Measurements from ENCODE around the gene SMYD5.

Gene SMYD5

DNA sequence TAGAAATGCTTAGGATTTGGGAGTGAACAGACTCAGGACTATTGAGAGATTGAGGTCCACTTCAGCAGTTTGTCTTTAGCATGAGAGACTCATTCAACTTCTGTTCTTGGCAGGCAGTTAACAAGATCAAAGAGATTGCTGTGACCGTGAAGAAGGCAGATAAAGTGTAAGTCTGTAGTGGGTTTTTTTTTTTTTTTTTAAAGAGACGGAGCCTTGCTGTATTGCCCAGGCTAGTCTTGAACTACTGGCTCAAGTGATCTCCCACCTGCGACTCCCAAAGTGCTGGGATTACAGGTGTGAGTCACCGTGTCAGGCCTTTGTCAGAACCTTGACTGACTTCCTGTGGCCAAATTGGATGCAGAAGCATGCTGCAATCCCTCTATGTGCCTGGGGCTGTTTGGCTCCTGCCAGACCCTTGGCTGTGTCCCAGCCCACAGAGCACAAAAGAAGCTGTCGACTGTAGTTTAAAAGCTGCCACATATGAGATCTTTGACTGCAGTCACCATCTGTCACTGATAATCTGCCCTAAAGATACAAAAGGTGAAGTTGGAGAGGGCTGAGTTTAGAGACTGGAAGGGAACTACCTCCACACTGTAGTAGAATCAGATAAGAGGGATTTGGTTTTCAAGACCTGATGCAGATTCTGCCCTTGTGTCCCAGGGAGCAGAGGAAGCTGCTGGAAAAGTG is 30.0 kb downstream of the SMYD5 start:
- TF ChIP-seq, protein P1, sequence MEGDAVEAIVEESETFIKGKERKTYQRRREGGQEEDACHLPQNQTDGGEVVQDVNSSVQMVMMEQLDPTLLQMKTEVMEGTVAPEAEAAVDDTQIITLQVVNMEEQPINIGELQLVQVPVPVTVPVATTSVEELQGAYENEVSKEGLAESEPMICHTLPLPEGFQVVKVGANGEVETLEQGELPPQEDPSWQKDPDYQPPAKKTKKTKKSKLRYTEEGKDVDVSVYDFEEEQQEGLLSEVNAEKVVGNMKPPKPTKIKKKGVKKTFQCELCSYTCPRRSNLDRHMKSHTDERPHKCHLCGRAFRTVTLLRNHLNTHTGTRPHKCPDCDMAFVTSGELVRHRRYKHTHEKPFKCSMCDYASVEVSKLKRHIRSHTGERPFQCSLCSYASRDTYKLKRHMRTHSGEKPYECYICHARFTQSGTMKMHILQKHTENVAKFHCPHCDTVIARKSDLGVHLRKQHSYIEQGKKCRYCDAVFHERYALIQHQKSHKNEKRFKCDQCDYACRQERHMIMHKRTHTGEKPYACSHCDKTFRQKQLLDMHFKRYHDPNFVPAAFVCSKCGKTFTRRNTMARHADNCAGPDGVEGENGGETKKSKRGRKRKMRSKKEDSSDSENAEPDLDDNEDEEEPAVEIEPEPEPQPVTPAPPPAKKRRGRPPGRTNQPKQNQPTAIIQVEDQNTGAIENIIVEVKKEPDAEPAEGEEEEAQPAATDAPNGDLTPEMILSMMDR (IDR thresholded peaks at IDR 0.05; ENCODE audit: control insufficient read depth, extremely low read depth, insufficient read depth) = no peak
- H3K4me3 ChIP-seq (ENCODE audit: low read depth, low read length) = no peak overlapping the region
- DNase-seq (ENCODE audit: low read depth) = no peak

- no peak for DNase-seq (ENCODE audit: low read depth)
- TF ChIP-seq, protein P1 (IDR thresholded peaks at IDR 0.05; ENCODE audit: control insufficient read depth, extremely low read depth, insufficient read depth) = no peak
- no peak overlapping the region for H3K4me3 ChIP-seq (ENCODE audit: low read depth, low read length)
Measured at GRCh38 chr2:73244580-73244979, 30.5 kb downstream of the SMYD5 start.

GRCh38 chr2:73246850-73247249 is 32.8 kb downstream of the SMYD5 start:
- DNase-seq (ENCODE audit: low read depth) = no peak
- H3K4me3 ChIP-seq (ENCODE audit: low read depth, low read length) = no peak overlapping the region
- TF ChIP-seq, protein P1 (IDR thresholded peaks at IDR 0.05; ENCODE audit: control insufficient read depth, extremely low read depth, insufficient read depth) = no peak

DNA sequence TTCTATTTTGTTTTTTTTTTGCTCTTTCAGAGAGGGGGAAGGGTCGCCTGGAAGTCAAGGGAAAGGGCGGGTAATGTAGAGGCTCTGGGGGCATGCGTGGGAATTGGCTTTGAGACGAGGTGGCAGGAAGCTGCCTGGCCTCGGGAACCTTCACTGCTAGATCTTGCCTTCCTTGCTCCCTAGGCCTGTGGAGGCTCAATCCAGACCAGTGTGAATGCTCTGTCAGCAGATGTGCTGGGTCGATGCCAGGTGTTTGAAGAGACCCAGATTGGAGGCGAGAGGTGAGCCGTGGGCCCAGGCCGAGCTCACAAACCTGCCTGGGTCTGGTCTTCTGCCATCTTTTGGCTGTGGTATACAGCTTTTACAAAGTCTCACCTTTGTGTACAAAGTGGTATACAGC is 35.6 kb downstream of the SMYD5 start:
- TF ChIP-seq, protein P1 (IDR thresholded peaks at IDR 0.05; ENCODE audit: control insufficient read depth, extremely low read depth, insufficient read depth) = no peak
- no peak for DNase-seq (ENCODE audit: low read depth)
- no peak overlapping the region for H3K4me3 ChIP-seq (ENCODE audit: low read depth, low read length)

DNA sequence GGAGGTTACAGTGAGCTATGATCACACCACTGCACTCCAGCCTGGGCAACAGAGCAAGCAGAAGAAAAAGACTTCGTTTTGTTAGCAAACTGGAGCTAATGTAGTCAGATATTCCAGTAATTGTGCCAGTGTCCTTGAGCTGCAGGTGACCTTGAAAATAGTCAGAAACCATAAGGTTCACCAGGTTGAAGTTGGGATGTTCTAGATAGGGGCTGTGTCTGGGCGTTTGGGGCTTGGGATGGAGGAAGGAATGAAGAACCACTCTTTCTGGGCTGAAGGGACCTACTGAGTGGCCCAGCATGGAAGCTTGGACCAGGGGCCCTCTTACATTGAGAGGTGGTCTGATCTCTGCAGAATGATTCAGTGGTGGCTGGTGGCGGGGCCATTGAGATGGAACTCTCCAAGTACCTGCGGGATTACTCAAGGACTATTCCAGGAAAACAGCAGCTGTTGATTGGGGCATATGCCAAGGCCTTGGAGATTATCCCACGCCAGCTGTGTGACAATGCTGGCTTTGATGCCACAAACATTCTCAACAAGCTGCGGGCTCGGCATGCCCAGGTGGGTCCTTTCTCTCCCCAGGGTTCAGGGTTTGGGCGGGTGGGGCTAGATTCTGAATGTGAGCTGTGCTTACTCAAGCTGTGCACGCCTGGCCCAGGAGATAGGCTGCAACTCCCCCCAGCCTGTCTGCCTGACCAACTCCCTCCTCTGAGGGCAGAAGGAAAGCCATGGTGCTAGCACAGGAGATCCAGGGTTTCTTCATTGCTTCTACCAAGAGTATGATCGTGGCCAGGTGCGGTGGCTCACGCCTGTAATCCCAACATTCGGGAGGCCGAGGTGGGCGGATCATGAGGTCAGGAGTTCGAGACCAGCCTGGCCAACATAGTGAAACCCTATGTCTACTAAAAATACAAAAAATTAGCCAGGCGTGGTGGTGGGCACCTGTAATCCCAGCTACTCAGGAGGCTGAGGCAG is 37.1 kb downstream of the SMYD5 start:
- TF ChIP-seq, protein P1 (IDR thresholded peaks at IDR 0.05; ENCODE audit: control insufficient read depth, extremely low read depth, insufficient read depth) = no peak
- H3K4me3 ChIP-seq (ENCODE audit: low read depth, low read length) = no peak overlapping the region

GRCh38 chr2:73252238-73253027 is 38.4 kb downstream of the SMYD5 start:
- no peak overlapping the region for H3K4me3 ChIP-seq (ENCODE audit: low read depth, low read length)
- no peak for DNase-seq (ENCODE audit: low read depth)
- TF ChIP-seq, protein P1 (IDR thresholded peaks at IDR 0.05; ENCODE audit: control insufficient read depth, extremely low read depth, insufficient read depth) = no peak

More for the DNA sequence above, 37.1 kb downstream of the SMYD5 start:
- no peak for DNase-seq (ENCODE audit: low read depth)
